Loucy (cell line): ENCODE data around the gene WHRN.
A peak's percentile ranks its signal among the peaks of the same experiment; 100 is the strongest.

ENCODE experiments used
- H2AFZ ChIP-seq: fragments of 200-600 bp; sonication (generic); 2 replicates; pipeline ENCODE4 v1.6.0; 2016; ENCODE audit warnings: antibody characterized with exemption, mild to moderate bottlenecking, low read length, moderate library complexity
- H3F3A ChIP-seq: fragments of 200-600 bp; 2 replicates; pipeline ENCODE4 v1.6.0; 2016; ENCODE audit warnings: antibody characterized with exemption, low read depth, mild to moderate bottlenecking
- H3K27me3 ChIP-seq: fragments of 200-600 bp; sonication (generic); 2 replicates; pipeline ENCODE4 v1.6.1; 2014; ENCODE audit warnings: low read length, mild to moderate bottlenecking; ENCODE audit not compliant: insufficient read depth, poor library complexity, severe bottlenecking
- H3K36me3 ChIP-seq: fragments of 200-600 bp; sonication (generic); 2 replicates; pipeline ENCODE4 v1.6.1; 2016; ENCODE audit warnings: low read length; ENCODE audit not compliant: insufficient read depth
- H3K4me1 ChIP-seq: fragments of 200-600 bp; sonication (generic); 2 replicates; pipeline ENCODE4 v1.5.1; 2014; ENCODE audit warnings: low read length, mild to moderate bottlenecking; ENCODE audit not compliant: insufficient read depth, poor library complexity, severe bottlenecking
- H3K4me2 ChIP-seq: fragments of 200-600 bp; sonication (generic); 2 replicates; pipeline ENCODE4 v1.6.0; 2014; ENCODE audit warnings: antibody characterized with exemption, low read length, low read depth, mild to moderate bottlenecking; ENCODE audit not compliant: poor library complexity, severe bottlenecking
- H3K4me3 ChIP-seq: fragments of 200-600 bp; sonication (generic); 2 replicates; pipeline ENCODE4 v1.5.1; 2014; ENCODE audit warnings: low read length, mild to moderate bottlenecking, mixed read lengths; ENCODE audit not compliant: poor library complexity, severe bottlenecking
- H3K79me2 ChIP-seq: fragments of 200-600 bp; sonication (generic); 2 replicates; pipeline ENCODE4 v1.6.1; 2014; ENCODE audit warnings: low read length; ENCODE audit not compliant: insufficient read depth
- H3K9ac ChIP-seq: fragments of 200-600 bp; sonication (generic); 2 replicates; pipeline ENCODE4 v1.6.0; 2014; ENCODE audit warnings: mild to moderate bottlenecking, low read depth, low read length, moderate library complexity; ENCODE audit not compliant: poor library complexity, severe bottlenecking
- H3K9me2 ChIP-seq: fragments of 200-600 bp; sonication (generic); replicated peaks from 2 replicates; pipeline ENCODE4 v1.6.1; 2016; ENCODE audit warnings: low read depth, low read length, mixed read lengths
- H3K9me3 ChIP-seq: fragments of 200-600 bp; sonication (generic); 2 replicates; pipeline ENCODE4 v1.6.1; 2014; ENCODE audit warnings: mild to moderate bottlenecking, antibody characterized with exemption, low read length, low read depth; ENCODE audit not compliant: insufficient read depth
- H4K20me1 ChIP-seq: fragments of 200-600 bp; sonication (generic); 2 replicates; pipeline ENCODE4 v1.6.0; 2014; ENCODE audit warnings: antibody characterized with exemption, low read length, mild to moderate bottlenecking; ENCODE audit not compliant: insufficient read depth, poor library complexity, severe bottlenecking
- CTCF ChIP-seq: fragments of 200-600 bp; sonication (generic); conservative IDR thresholded peaks from 2 replicates; pipeline ENCODE4 v1.5.1; 2014; ENCODE audit warnings: mild to moderate bottlenecking, antibody characterized with exemption, low read length
- EZH2phosphoT487 ChIP-seq: fragments of 200-600 bp; IDR thresholded peaks from 2 replicates; pipeline ENCODE4 v1.6.1; 2018; ENCODE audit warnings: antibody characterized with exemption, mild to moderate bottlenecking, moderate library complexity, borderline replicate concordance

WHRN gene

GRCh38 chr9:114452219-114453165 is 52.8 kb downstream of the WHRN start:
- H3K4me3 ChIP-seq: no peak overlapping the region
- no peaks in the 10 kb centered on the region for H3K79me2 ChIP-seq
- no peaks in the 10 kb centered on the region for H3K36me3 ChIP-seq
- no peaks in the 10 kb centered on the region for H3K9me2 ChIP-seq
- no peaks in the 10 kb centered on the region for H3K9me3 ChIP-seq
- H3F3A ChIP-seq: no peaks in the 10 kb centered on the region
- no peak for TF ChIP-seq CTCF
- no peak for TF ChIP-seq EZH2phosphoT487
- H3K9ac ChIP-seq: no peak overlapping the region
- no peaks in the 10 kb centered on the region for H3K27me3 ChIP-seq
- no peaks in the 10 kb centered on the region for H4K20me1 ChIP-seq
- H2AFZ ChIP-seq: peak overlapping the region; percentile 60; the same call in 1 of the 2 replicates
- H3K4me1 ChIP-seq: peaks cover 10% of the 10 kb centered on the region
- no peak overlapping the region for H3K4me2 ChIP-seq

- no peak overlapping the region for H3K4me2 ChIP-seq
- H3K4me1 ChIP-seq: peaks cover 10% of the 10 kb centered on the region
Measured at GRCh38 chr9:114451707-114452031, 53.6 kb downstream of the WHRN start.

GRCh38 chr9:114450833-114451706 is 54.2 kb downstream of the WHRN start:
- Histone ChIP-seq H3F3A (no peaks in the 10 kb centered on the region), H3K4me3 (no peak overlapping the region), H4K20me1 (no peaks in the 10 kb centered on the region), H3K27me3 (no peaks in the 10 kb centered on the region), H3K4me1 (peaks cover 10% of the 10 kb centered on the region), H3K9ac (no peak overlapping the region), H3K9me3 (no peaks in the 10 kb centered on the region), H2AFZ (no peak overlapping the region), H3K9me2 (no peaks in the 10 kb centered on the region), H3K4me2 (no peak overlapping the region), H3K79me2 (no peaks in the 10 kb centered on the region), H3K36me3 (no peaks in the 10 kb centered on the region)
- no peak for TF ChIP-seq EZH2phosphoT487
- no peak for TF ChIP-seq CTCF

More at GRCh38 chr9:114451707-114452031, 53.6 kb downstream of the WHRN start:
- TF ChIP-seq CTCF: no peak
- TF ChIP-seq EZH2phosphoT487: no peak
- Histone ChIP-seq H3K9me2 (no peaks in the 10 kb centered on the region), H3K36me3 (no peaks in the 10 kb centered on the region), H3K9ac (no peak overlapping the region), H4K20me1 (no peaks in the 10 kb centered on the region), H3K4me3 (no peak overlapping the region), H3K27me3 (no peaks in the 10 kb centered on the region), H3F3A (no peaks in the 10 kb centered on the region), H2AFZ (no peak overlapping the region), H3K79me2 (no peaks in the 10 kb centered on the region), H3K9me3 (no peaks in the 10 kb centered on the region)
